Neural cell (in vitro differentiated cells): ENCODE results near the gene NCK1.

Experiments used
- CTCF ChIP-seq: fragments of 450-650 bp; IDR thresholded peaks from 2 replicates; pipeline ENCODE4 v1.5.1; 2014; ENCODE audit warnings: antibody characterized with exemption, mild to moderate bottlenecking, moderate library complexity; ENCODE audit not compliant: poor library complexity, severe bottlenecking
- RAD21 ChIP-seq: fragments of 450-650 bp; conservative IDR thresholded peaks from 2 replicates; pipeline ENCODE4 v1.6.1; 2014; ENCODE audit warnings: antibody characterized with exemption, mild to moderate bottlenecking, moderate library complexity
- REST ChIP-seq: IDR thresholded peaks from 2 replicates; pipeline ENCODE4 v1.6.1; 2012; ENCODE audit warnings: borderline replicate concordance
- SMC3 ChIP-seq: fragments of 450-650 bp; conservative IDR thresholded peaks from 2 replicates; pipeline ENCODE4 v1.6.1; 2014; ENCODE audit warnings: antibody characterized with exemption, mild to moderate bottlenecking, moderate library complexity; ENCODE audit not compliant: poor library complexity
- TAF1 ChIP-seq: IDR thresholded peaks from 2 replicates; pipeline ENCODE4 v1.6.1; 2012; ENCODE audit warnings: low read depth

- no peak for TF ChIP-seq RAD21
- TF ChIP-seq CTCF, result no peak
- no peak for TF ChIP-seq TAF1
- TF ChIP-seq REST, result no peak
- TF ChIP-seq SMC3, result no peak
Observed at GRCh38 chr3:136858381-136858780, 3.6 kb upstream of the NCK1 start.
